GM08714 (cell line): ENCODE data around the gene MLLT6.

Experiments used
- H3K4me3 ChIP-seq: fragments of 200-500 bp; sonication (Bioruptor generic); 2 replicates; pipeline ENCODE4 v1.5.1; 2014; ENCODE audit warnings: mild to moderate bottlenecking, low read length, inconsistent platforms
- ZNF274 ChIP-seq: IDR thresholded peaks from 2 replicates; pipeline ENCODE4 v1.6.1; 2012; ENCODE audit warnings: mild to moderate bottlenecking, low read depth, low read length

The MLLT6 gene

GRCh38 chr17:38671939-38672720 lies 32.9 kb upstream of the MLLT6 start:
- no peak for TF ChIP-seq ZNF274
- no peak overlapping the region for H3K4me3 ChIP-seq

GRCh38 chr17:38672788-38673706 lies 32.0 kb upstream of the MLLT6 start:
- no peak overlapping the region; the same call in 1 of the 2 replicates for H3K4me3 ChIP-seq
- TF ChIP-seq ZNF274 = no peak

GRCh38 chr17:38673707-38674013 lies 31.4 kb upstream of the MLLT6 start:
- peak overlapping the region; percentile 70; the same call in 1 of the 2 replicates for H3K4me3 ChIP-seq
- TF ChIP-seq ZNF274 = no peak

- no peak for TF ChIP-seq ZNF274
- peak overlapping the region; percentile 70 for H3K4me3 ChIP-seq
Observed at GRCh38 chr17:38674014-38674748, 30.9 kb upstream of the MLLT6 start.

GRCh38 chr17:38674749-38675615 lies 30.1 kb upstream of the MLLT6 start, which contains the start of gene EPOP:
TSS of gene EPOP (minus strand) at chr17:38674957. CDS start at chr17:38674495, 462 bp downstream.
- TF ChIP-seq ZNF274 = no peak
- H3K4me3 ChIP-seq = peak within 1 kb of the TSS; percentile 70

GRCh38 chr17:38676706-38677504 lies 28.2 kb upstream of the MLLT6 start:
- no peak overlapping the region for H3K4me3 ChIP-seq
- no peak for TF ChIP-seq ZNF274

GRCh38 chr17:38677819-38678218 lies 27.3 kb upstream of the MLLT6 start:
- no peak for TF ChIP-seq ZNF274
- H3K4me3 ChIP-seq = no peak overlapping the region

- H3K4me3 ChIP-seq = no peak overlapping the region
- TF ChIP-seq ZNF274 = no peak
Observed at GRCh38 chr17:38681096-38681495, 24.0 kb upstream of the MLLT6 start.

- H3K4me3 ChIP-seq = no peak overlapping the region
- no peak for TF ChIP-seq ZNF274
Observed at GRCh38 chr17:38685491-38685890, 19.6 kb upstream of the MLLT6 start.

GRCh38 chr17:38687286-38687685 lies 17.8 kb upstream of the MLLT6 start:
- H3K4me3 ChIP-seq = no peak overlapping the region
- no peak for TF ChIP-seq ZNF274

- TF ChIP-seq ZNF274 = no peak
- no peak overlapping the region for H3K4me3 ChIP-seq
Observed at GRCh38 chr17:38690386-38690785, 14.7 kb upstream of the MLLT6 start.

- TF ChIP-seq ZNF274 = no peak
- H3K4me3 ChIP-seq = no peak overlapping the region
Observed at GRCh38 chr17:38691154-38691553, 13.9 kb upstream of the MLLT6 start.
